ENCODE results near the gene INSRR. TPM values are rescaled to one million over a fixed set of nuclear protein-coding genes. Genes with fewer than 3 reads are reported as not detected.

Gene INSRR
- 0.42 TPM for polyA plus RNA-seq (2013, experiment 1 of 2; ENCODE audit: insufficient read length)
- polyA plus RNA-seq (2013, experiment 2 of 2; ENCODE audit: insufficient read length) = 0.36 TPM

DNA sequence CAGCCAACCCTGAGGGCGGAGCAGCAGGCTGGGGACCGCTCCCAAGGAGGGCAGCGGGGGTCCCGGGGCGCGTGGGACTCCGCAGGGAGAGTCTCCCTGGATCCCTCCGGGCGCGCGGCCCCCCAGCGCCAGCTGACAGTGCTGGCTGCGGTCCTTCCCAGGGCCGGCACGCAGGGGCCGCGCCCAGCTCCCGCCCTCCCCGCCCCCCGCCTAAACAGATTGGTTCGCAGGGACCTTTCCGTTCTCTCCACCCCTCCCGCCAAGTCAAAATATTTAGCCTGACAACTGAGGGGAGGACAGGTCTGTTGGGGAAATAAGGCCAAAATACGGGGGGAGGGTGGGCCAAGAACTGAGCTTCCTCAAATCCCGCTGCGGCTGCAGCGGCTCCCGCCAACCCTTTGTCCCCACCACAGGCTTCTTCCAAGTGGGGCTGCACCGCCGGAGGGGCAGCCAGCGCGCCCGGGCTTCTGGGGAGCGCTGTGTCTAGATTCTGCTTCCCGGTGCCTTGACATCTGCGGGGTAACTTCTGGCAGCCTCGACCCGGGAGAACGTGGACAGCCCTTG is at the start of gene INSRR:
Gene INSRR (minus strand): TSS at position 159 of the 564 bp plus-strand sequence. CDS start 496 bp downstream, outside the sequence.
- DNase-seq = no peak

- DNase-seq = no peak
Measured at GRCh38 chr1:156908541-156908940, 49.6 kb upstream of the INSRR start.

- no peak for DNase-seq
Measured at GRCh38 chr1:156906206-156906906, 47.4 kb upstream of the INSRR start.

DNA sequence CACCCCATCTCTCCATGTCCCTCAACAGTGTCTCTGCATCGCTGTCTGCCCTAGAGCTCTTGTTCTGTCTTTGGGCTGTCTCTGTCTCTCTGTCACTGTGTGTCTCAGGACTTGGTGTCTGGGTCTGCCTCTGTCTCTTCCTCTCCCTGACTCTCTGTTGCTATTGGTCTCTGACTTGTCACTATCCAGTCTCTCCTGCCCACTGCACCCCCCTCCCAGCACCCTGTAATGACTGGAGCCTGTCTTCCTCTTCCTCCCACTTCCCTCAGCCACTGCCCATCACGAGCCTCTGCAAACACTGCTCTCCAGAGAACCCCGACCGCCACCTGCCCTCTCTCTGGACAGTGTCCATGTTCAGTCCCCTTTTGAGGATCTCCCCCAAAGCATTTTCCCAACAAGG is 46.7 kb upstream of the INSRR start:
- no peak for DNase-seq

GRCh38 chr1:156905176-156905575 is 46.3 kb upstream of the INSRR start:
- DNase-seq = no peak

DNA sequence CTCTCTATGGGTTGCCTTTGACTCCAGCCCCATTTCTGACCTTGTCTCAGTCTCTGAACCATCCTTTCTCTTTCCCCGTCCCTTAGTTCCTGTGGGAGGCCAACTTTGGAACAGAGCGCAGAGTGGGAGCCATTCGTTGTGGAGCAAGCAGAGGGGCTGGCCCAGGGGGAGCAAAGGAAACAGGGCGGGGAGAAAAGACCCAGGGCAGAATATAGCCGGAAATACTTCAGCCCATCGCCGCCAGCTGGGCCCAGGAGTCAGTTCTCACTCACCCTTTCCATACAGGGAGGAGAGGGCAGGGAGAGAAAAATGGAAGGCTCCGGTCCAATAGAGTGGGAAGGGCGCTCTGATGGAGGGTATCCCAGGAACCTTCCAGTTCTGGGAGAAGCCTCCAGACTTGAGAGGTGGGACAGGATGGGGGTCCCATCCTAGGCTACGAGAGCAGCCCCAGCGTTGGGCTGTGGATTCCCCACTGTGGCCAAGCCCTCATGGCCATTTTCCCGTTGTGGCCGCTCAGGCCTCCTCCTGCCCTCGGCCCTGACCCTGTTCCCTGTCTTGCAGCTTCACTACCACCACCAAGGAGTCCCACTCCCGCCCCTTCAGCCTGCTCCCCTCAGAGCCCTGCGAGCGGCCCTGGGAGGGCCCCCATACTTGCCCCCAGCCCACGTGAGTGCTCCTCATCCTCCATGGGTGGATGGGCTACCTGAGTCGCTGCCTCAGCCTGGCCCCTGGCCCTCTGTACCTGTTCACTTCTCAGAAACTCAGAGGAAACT is 45.5 kb upstream of the INSRR start:
- DNase-seq = no peak

DNA sequence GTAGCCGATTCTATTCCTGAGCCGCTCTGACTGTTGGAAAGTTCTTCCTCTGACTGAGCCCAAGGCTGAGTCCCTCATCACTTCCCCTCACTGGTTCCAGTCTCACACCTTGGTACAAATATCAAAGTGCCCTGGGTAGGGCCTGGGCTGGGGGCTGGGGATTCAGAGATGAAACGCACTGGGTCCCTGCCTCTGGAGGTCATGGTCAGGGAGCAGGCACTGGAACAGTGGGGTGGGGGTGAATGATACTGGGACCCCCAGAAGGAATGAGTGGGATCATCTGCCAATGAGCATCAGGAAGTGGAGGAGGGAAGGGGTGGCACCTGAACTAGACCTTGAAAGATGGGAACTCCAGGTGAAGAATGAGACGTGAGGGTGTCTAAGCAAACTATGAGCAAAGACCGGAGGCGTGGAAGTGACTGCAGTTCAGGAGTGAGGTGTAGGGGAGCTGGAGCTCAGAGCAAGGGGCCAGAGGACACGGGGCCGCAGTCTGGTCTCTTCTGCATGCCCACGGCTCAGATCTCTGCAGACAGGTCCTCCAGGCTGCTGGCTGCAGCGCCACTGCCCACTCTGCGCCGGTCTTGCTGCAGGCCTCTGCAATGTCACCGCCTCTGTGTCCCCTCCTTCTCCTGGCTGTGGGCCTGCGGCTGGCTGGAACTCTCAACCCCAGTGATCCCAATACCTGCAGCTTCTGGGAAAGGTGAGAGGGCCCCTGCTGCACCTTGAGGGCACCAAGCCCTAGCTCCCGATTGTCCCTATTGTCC is 44.6 kb upstream of the INSRR start:
- DNase-seq = no peak

DNA sequence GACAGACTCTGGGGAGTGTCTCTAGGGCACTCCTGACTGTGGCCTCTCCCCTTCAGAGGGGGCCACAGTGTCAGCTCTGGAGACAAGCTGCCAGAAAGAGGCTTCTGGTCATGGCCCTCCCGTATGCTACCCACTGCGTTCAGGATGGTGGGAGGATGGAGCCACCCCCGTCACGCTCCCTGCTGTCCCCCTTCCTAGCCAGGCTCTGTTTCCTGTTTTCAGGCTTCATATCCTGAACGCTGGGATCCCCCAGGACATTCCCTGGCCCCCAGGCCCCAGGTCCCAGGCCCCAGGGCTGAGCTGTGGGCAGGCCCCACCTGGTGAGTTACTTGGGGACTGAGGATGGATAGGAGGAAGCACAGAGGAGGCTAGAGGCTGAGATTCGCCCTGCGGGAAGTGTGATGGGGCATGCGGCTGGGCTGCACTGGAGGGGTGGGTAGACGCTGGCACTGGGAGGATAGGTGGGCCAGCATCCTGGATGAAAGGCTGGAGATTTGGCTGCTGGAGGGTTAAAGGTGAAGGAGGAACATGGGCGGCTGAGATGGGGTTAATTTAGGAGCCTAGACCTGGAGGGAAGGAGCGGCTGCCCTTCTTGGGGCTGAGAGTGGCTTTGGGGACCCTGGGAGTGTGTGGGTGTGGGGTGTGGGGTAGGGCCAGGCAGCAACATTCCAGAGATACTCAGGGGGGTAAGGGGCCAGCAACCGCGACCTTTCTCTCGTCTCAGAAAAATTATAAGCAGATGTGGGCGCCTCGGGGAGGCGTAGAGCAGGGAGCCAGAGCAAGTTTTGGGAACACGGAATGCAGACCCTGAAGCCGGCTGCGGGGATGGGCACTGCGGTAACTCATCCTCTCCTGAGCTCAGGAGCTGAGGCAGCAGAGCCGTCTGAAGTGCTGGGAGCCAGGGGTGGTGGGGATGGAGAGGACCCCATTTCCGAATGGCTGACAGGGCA is 43.3 kb upstream of the INSRR start:
- DNase-seq = peak; percentile 85

DNA sequence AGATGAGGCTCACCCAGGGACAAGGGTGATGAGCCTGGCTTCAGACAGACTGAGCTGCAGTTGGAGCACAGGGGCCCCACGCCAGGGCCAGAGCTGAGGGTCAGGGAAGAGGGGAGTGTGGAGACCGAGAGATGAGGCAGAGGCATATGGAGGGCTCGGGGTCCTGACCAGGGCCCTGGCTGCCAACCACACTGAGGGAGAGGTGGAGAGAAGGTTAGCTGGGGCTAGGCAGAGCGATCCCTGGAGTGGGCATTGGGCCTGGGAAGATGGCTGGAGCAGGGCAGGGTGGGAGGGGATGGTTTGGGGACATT is 42.6 kb upstream of the INSRR start:
- no peak for DNase-seq

GRCh38 chr1:156900896-156901589 is 42.1 kb upstream of the INSRR start:
- no peak for DNase-seq

- DNase-seq = peak; percentile 68
Measured at GRCh38 chr1:156899956-156900718, 41.2 kb upstream of the INSRR start.

GRCh38 chr1:156898971-156899664 is 40.2 kb upstream of the INSRR start:
- no peak for DNase-seq

DNA sequence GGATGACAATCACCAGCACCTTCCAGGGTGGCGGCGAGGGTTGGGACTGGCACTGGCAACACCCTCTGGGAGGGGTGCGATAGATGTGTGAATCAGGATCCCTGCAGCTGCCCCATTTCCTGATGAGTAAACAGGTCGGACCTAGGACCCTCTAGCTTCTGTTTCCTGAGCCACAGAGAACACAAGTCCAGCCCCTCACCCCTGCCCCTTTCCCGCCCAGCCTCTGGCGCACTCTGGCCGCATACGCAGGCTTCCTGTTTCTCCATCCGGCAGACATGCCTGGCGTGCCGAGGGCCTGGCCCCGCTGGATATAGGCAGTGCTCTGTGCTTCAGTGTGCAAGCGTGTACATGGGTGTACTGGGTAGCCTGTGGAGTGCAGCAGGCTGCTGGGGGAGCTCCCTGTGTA is 39.2 kb upstream of the INSRR start:
- peak; percentile 62 for DNase-seq

- peak; percentile 65 for DNase-seq
Measured at GRCh38 chr1:156897078-156897825, 38.3 kb upstream of the INSRR start.

- peak; percentile 96 for DNase-seq
Measured at GRCh38 chr1:156896490-156897033, 37.6 kb upstream of the INSRR start.

DNA sequence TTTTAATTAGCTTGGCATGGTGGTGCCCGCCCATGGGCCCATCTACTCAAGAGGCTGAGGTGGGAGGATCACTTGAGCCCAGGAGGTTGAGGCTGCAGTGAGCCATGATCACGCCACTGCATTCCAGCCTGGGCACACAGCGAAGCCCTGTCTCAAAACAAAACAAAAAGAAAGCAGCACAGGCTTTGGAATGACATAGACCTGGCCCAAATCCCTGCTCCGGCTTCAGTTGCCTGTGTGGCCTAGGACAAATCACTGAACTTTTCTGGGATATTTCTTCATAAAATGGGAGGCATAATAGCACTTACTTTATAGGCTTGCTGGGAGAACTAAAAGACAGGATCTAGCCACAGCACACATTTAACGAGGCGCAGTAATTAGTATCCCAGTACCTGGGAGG is 37.0 kb upstream of the INSRR start:
- no peak for DNase-seq

DNA sequence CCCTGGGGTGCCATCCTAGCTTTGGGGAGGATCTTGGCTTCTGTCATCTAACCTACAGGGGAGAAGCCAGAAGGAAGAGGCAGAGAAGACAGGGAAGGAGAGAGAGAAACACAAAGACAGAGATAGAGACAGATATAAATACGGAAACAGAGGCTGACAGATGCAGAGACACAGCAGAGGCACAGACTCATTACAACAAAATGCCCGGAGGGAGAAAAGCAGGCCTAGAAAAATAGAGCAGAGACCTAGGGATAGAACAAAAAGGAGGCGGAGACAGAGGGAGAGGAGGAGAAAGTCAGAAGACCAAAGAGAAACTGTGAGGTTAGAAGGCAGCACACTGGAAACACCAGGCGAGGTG is 36.5 kb upstream of the INSRR start:
- DNase-seq = no peak

GRCh38 chr1:156894711-156895454 is 36.0 kb upstream of the INSRR start:
- peak; percentile 53 for DNase-seq
